HG03439 (cell line): ENCODE data around the gene CACNA2D4.

ENCODE experiments used
- ATAC-seq: cut with Tn5 transposase; IDR thresholded peaks from one replicate; pipeline ENCODE4 v1.9.1; 2021; ENCODE audit warnings: mild to moderate bottlenecking, moderate library complexity; ENCODE audit not compliant: unreplicated experiment

CACNA2D4 gene

GRCh38 chr12:1758887-1759286 is 159.6 kb downstream of the CACNA2D4 start:
- ATAC-seq, result no peak

GRCh38 chr12:1758376-1758775 is 160.1 kb downstream of the CACNA2D4 start:
- ATAC-seq, result no peak

GRCh38 chr12:1750300-1750699 is 168.2 kb downstream of the CACNA2D4 start:
- no peak for ATAC-seq

- ATAC-seq, result no peak
These were observed 169.4 kb downstream of the CACNA2D4 start for GRCh38 chr12:1749019-1749418.

GRCh38 chr12:1747609-1748008 is 170.8 kb downstream of the CACNA2D4 start:
- ATAC-seq, result no peak

- no peak for ATAC-seq
These were observed 173.5 kb downstream of the CACNA2D4 start for GRCh38 chr12:1744932-1745331.
